IMR-90 (cell line): ENCODE data around the gene NMRK2. TPM values are rescaled to one million over a fixed set of nuclear protein-coding genes. Genes with fewer than 3 reads are reported as not detected.

ENCODE experiments used
- ATAC-seq: fragments of 200-7000 bp; cut with Tn5 transposase; 2 replicates; pipeline ENCODE4 v1.9.1; 2020; ENCODE audit warnings: low read depth, mild to moderate bottlenecking, moderate library complexity
- BruUV-seq: library from RNA; stranded (reverse); fragments of 400-500 nt; replicated peaks from 2 replicates; lab custom pipeline; 2021; lab: Mats Ljungman, UMichigan
- CTCF ChIA-PET: fragments of 300-600 bp; formaldehyde crosslinking; extraction: SDS; loops from one replicate; lab custom pipeline; 2021; ENCODE audit warnings: antibody characterized with exemption; lab: Yijun Ruan, JAX
- POLR2A ChIA-PET: fragments of 300-600 bp; sonication (Branson Sonifier 250); formaldehyde crosslinking; loops from one replicate; lab custom pipeline; 2022; ENCODE audit warnings: antibody characterized with exemption; ENCODE audit not compliant: unreplicated experiment; lab: Charles Lee
- DNase-seq: peaks from one replicate; pipeline ENCODE4 v3.0.0; 2013
- H2AFZ ChIP-seq: replicated peaks from 2 replicates; pipeline ENCODE3; 2013; ENCODE audit warnings: low read length, mild to moderate bottlenecking; ENCODE audit not compliant: poor library complexity
- H2AK5ac ChIP-seq: 2 replicates; pipeline ENCODE4 v1.6.1; 2013; ENCODE audit warnings: low read depth, low read length, inconsistent platforms
- H2AK9ac ChIP-seq: replicated peaks from 2 replicates; pipeline ENCODE3; 2013; ENCODE audit warnings: mild to moderate bottlenecking, low read depth, low read length, moderate library complexity; ENCODE audit not compliant: poor library complexity
- H2BK120ac ChIP-seq: 2 replicates; pipeline ENCODE4 v1.6.1; 2013; ENCODE audit warnings: low read depth, low read length, inconsistent platforms
- H2BK15ac ChIP-seq: 3 replicates; pipeline ENCODE4 v1.6.1; 2013; ENCODE audit warnings: low read depth, low read length, inconsistent platforms
- H2BK20ac ChIP-seq: 2 replicates; pipeline ENCODE4 v1.6.1; 2013; ENCODE audit warnings: low read depth, mild to moderate bottlenecking, inconsistent platforms, low read length, moderate library complexity
- H2BK5ac ChIP-seq: 2 replicates; pipeline ENCODE4 v1.6.1; 2013; ENCODE audit warnings: mild to moderate bottlenecking, low read depth, low read length, inconsistent platforms; ENCODE audit not compliant: poor library complexity, severe bottlenecking
- H3K14ac ChIP-seq: replicated peaks from 2 replicates; pipeline ENCODE4 v1.6.1; 2013; ENCODE audit warnings: low read depth, low read length, inconsistent platforms
- H3K18ac ChIP-seq: 2 replicates; pipeline ENCODE4 v1.6.1; 2013; ENCODE audit warnings: low read depth, low read length, control low read depth
- H3K23ac ChIP-seq: 2 replicates; pipeline ENCODE4 v1.6.1; 2013; ENCODE audit warnings: low read depth, low read length, inconsistent platforms
- H3K27ac ChIP-seq: 2 replicates; pipeline ENCODE4 v1.5.1; 2013; ENCODE audit warnings: mild to moderate bottlenecking, control low read depth, low read length; ENCODE audit not compliant: insufficient read depth
- H3K27me3 ChIP-seq: 2 replicates; pipeline ENCODE4 v1.6.1; 2013; ENCODE audit warnings: low read length; ENCODE audit not compliant: control insufficient read depth, insufficient read depth
- H3K36me3 ChIP-seq: 2 replicates; pipeline ENCODE4 v1.6.1; 2013; ENCODE audit warnings: low read length, mixed read lengths; ENCODE audit not compliant: control insufficient read depth, insufficient read depth
- H3K4ac ChIP-seq: 2 replicates; pipeline ENCODE4 v1.6.1; 2013; ENCODE audit warnings: low read depth, low read length, inconsistent platforms
- H3K4me1 ChIP-seq: 2 replicates; pipeline ENCODE4 v1.6.1; 2013; ENCODE audit warnings: low read length, mixed read lengths; ENCODE audit not compliant: control insufficient read depth, insufficient read depth
- H3K4me2 ChIP-seq: 2 replicates; pipeline ENCODE4 v1.6.1; 2013; ENCODE audit warnings: low read depth, mild to moderate bottlenecking, control low read depth, low read length, moderate library complexity
- H3K4me3 ChIP-seq: 2 replicates; pipeline ENCODE4 v1.5.1; 2013; ENCODE audit warnings: low read depth, mild to moderate bottlenecking, control low read depth, low read length, moderate library complexity; ENCODE audit not compliant: insufficient read depth
- H3K56ac ChIP-seq: 2 replicates; pipeline ENCODE4 v1.6.1; 2013; ENCODE audit warnings: low read length, inconsistent platforms; ENCODE audit not compliant: insufficient read depth; ENCODE audit errors: extremely low read depth
- H3K79me1 ChIP-seq, 2 experiments: 2 replicates each; pipeline ENCODE4 v1.6.1; 2013; ENCODE audit warnings: low read length in 2 of 2, inconsistent platforms in 1 of 2, low read depth in 1 of 2
- H3K9ac ChIP-seq: 2 replicates; pipeline ENCODE4 v1.6.1; 2013; ENCODE audit warnings: low read depth, low read length, control low read depth
- H3K9me1 ChIP-seq: 2 replicates; pipeline ENCODE4 v1.6.1; 2013; ENCODE audit warnings: low read length, inconsistent platforms; ENCODE audit not compliant: insufficient read depth
- H3K9me3 ChIP-seq: 2 replicates; pipeline ENCODE4 v1.6.1; 2013; ENCODE audit warnings: low read length; ENCODE audit not compliant: control insufficient read depth, insufficient read depth
- H4K20me1 ChIP-seq: 2 replicates; pipeline ENCODE4 v1.6.1; 2013; ENCODE audit warnings: low read length, inconsistent platforms; ENCODE audit not compliant: insufficient read depth
- H4K5ac ChIP-seq: 2 replicates; pipeline ENCODE4 v1.6.1; 2013; ENCODE audit warnings: mild to moderate bottlenecking, low read depth, low read length, control low read depth
- H4K8ac ChIP-seq, 2 experiments: 2 replicates each; pipeline ENCODE4 v1.6.1; 2013; ENCODE audit warnings: low read depth in 2 of 2, low read length in 2 of 2, control low read depth in 1 of 2, inconsistent platforms in 1 of 2
- H4K91ac ChIP-seq: 2 replicates; pipeline ENCODE4 v1.6.1; 2013; ENCODE audit warnings: low read depth, low read length, inconsistent platforms; ENCODE audit not compliant: insufficient read depth
- FOS ChIP-seq: fragments of 150-350 bp; IDR thresholded peaks from 2 replicates; pipeline ENCODE4 v1.6.1; 2016; ENCODE audit warnings: low read depth, low read length
- MAFK ChIP-seq: IDR thresholded peaks from 2 replicates; pipeline ENCODE4 v1.6.1; 2012; ENCODE audit warnings: low read depth, low read length, improper control_type of control experiment
- MAZ ChIP-seq: IDR thresholded peaks from 2 replicates; pipeline ENCODE4 v1.6.1; 2012; ENCODE audit warnings: low read depth, mild to moderate bottlenecking, low read length, improper control_type of control experiment, moderate library complexity, borderline replicate concordance
- MXI1 ChIP-seq: IDR thresholded peaks from 2 replicates; pipeline ENCODE4 v1.6.1; 2012; ENCODE audit warnings: low read depth, mild to moderate bottlenecking, low read length, moderate library complexity, borderline replicate concordance
- RAD21 ChIP-seq: IDR thresholded peaks from 2 replicates; pipeline ENCODE4 v1.6.1; 2012; ENCODE audit warnings: low read length, improper control_type of control experiment
- RCOR1 ChIP-seq: IDR thresholded peaks from 2 replicates; pipeline ENCODE4 v1.6.1; 2012; ENCODE audit warnings: mild to moderate bottlenecking, low read length, improper control_type of control experiment; ENCODE audit not compliant: insufficient replicate concordance
- RFX5 ChIP-seq: IDR thresholded peaks from 2 replicates; pipeline ENCODE4 v1.8.0; 2012; ENCODE audit warnings: low read depth, mild to moderate bottlenecking, low read length, moderate library complexity
- USF2 ChIP-seq: fragments of 150-350 bp; IDR thresholded peaks from 2 replicates; pipeline ENCODE4 v1.6.1; 2017; ENCODE audit warnings: mild to moderate bottlenecking, antibody characterized with exemption, low read length, low read depth
- WGBS, 2 experiments: methylation state at CpG; one replicate each; pipeline versions ENCODE4 v1.1.5 to v1.1.7; 2013; ENCODE audit warnings: missing lambda C conversion rate in 2 of 2; ENCODE audit not compliant: insufficient read length in 1 of 2; ENCODE audit errors: extremely low coverage in 2 of 2; 5-methylcytosine and 5-hydroxymethylcytosine counted together
- dilution Hi-C: fragments of 300-500 bp; cut with HindIII; formaldehyde crosslinking; loops from one replicate; pipeline ENCODE4 v1.14.3; 2018; ENCODE audit warnings: low sequenced_read_pairs; ENCODE audit not compliant: unreplicated experiment
- in situ Hi-C: fragments of 300-500 bp; cut with MboI; formaldehyde crosslinking; loops from 3 replicates; pipeline ENCODE4 v1.14.3; 2019; ENCODE audit warnings: low sequenced_read_pairs, inconsistent platforms, mixed read lengths
- intact Hi-C: fragments of 100-400 bp; cut with micrococcal nuclease; formaldehyde crosslinking; loops from 2 replicates; pipeline ENCODE4 v1.10.0; 2022
- polyA plus RNA-seq, 3 experiments: library from polyadenylated mRNA; depleted of rRNA; stranded (reverse); fragments of >200 nt; gene quantifications; 2 replicates each; pipeline ENCODE4 v1.2.3, GENCODE V29; 2012; ENCODE audit warnings: low replicate concordance in 1 of 3
- total RNA-seq: library from RNA; depleted of rRNA; stranded (reverse); fragments of >200 nt; gene quantifications from 2 replicates; pipeline ENCODE4 v1.2.3, GENCODE V29; 2012
- TF ChIP-seq, protein P1 (sequence below): conservative IDR thresholded peaks from 2 replicates; pipeline ENCODE4 v1.5.1; 2012; ENCODE audit warnings: mild to moderate bottlenecking, low read depth, low read length, improper control_type of control experiment
- TF ChIP-seq, protein P2 (sequence below): fragments of 150-350 bp; IDR thresholded peaks from 2 replicates; pipeline ENCODE4 v1.6.1; 2016; ENCODE audit warnings: low read depth, mild to moderate bottlenecking, low read length, moderate library complexity, borderline replicate concordance

Gene NMRK2
- total and polyA plus RNA-seq, 2 of the 4 experiments (the other 2 are of a cell fraction) = not detected

DNA sequence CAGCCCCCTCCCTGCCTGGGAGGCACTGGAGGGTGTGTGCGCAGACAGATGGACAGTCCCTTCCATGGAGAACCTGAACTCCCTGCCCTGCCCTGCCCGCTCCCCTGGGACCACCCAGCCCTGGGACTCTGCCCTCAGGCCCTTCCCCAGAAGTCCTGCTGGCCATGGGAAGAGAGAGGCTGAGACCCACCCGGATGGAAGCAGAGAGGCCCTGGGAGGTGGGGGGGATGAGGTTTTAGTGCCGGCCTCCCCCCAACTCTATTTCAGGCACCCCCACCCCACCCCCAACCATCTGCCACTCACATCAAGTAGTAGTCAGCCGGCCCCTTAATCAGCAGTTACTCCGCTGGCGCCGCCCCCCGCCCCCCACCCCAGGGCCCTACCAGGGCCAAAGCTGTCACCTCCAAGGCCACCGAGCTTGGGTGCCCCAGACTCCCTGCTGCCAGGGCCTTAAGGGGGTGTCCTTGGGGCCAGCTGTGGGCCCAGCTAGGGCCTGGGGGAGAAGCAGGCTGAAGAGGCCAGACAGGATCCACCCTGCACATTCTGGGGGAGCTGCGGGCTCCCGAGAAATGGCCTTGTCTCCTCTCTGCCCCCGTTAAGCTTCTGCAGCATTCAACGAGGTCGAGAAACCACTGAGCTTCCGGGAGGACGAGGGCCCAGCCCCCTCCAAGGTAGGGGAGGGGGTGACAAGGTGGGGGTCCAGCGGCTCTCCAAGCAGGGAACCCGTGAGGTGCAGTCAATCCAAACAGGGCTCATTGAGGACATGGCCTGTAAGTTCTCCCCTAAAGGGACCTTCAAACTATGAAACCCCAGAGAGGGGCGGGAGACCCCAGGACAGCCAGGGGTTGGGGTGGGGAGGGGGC is 17.4 kb downstream of the NMRK2 start:
- Histone ChIP-seq H3K4me3 (no peak overlapping the region), H3K27me3 (no peaks in the 10 kb centered on the region), H2BK5ac (no peak overlapping the region), H3K4me1 (peaks cover 7% of the 10 kb centered on the region), H4K20me1 (peaks cover 39% of the 10 kb centered on the region), H3K27ac (no peak overlapping the region), H3K14ac (no peak overlapping the region), H2BK120ac (no peak overlapping the region), H3K4ac (no peak overlapping the region), H3K9me3 (no peaks in the 10 kb centered on the region), H3K9me1 (0 out of 2 replicates have a peak, but pooled peaks cover 4% of the 10 kb centered on the region), H3K18ac (no peak overlapping the region), H3K36me3 (peaks cover 2% of the 10 kb centered on the region), H2AFZ (no peak overlapping the region), H3K56ac (no peak overlapping the region), H4K8ac (no peak overlapping the region), H3K4me2 (no peak overlapping the region), H2AK5ac (no peak overlapping the region), H2BK20ac (no peak overlapping the region), H4K5ac (no peak overlapping the region), H4K91ac (no peak overlapping the region), H2AK9ac (no peak overlapping the region), H3K23ac (no peak overlapping the region), H3K9ac (no peak overlapping the region), H2BK15ac (no peak overlapping the region), H3K79me1 (peaks cover 5 to 25% of the 10 kb centered on the region in 2 experiments; a peak in 3 of 4 replicates)
- CTCF ChIA-PET = no interaction called here
- dilution Hi-C loops (no loop called here), intact Hi-C loops (no loop called here), in situ Hi-C loops (no loop called here)
- DNase-seq = no peak
- BruUV-seq = no TSS peak
- TF ChIP-seq RCOR1 = no peak
- no peak for TF ChIP-seq MAFK
- TF ChIP-seq, protein P1, sequence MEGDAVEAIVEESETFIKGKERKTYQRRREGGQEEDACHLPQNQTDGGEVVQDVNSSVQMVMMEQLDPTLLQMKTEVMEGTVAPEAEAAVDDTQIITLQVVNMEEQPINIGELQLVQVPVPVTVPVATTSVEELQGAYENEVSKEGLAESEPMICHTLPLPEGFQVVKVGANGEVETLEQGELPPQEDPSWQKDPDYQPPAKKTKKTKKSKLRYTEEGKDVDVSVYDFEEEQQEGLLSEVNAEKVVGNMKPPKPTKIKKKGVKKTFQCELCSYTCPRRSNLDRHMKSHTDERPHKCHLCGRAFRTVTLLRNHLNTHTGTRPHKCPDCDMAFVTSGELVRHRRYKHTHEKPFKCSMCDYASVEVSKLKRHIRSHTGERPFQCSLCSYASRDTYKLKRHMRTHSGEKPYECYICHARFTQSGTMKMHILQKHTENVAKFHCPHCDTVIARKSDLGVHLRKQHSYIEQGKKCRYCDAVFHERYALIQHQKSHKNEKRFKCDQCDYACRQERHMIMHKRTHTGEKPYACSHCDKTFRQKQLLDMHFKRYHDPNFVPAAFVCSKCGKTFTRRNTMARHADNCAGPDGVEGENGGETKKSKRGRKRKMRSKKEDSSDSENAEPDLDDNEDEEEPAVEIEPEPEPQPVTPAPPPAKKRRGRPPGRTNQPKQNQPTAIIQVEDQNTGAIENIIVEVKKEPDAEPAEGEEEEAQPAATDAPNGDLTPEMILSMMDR = no peak
- TF ChIP-seq MAZ = no peak
- TF ChIP-seq, protein P2, sequence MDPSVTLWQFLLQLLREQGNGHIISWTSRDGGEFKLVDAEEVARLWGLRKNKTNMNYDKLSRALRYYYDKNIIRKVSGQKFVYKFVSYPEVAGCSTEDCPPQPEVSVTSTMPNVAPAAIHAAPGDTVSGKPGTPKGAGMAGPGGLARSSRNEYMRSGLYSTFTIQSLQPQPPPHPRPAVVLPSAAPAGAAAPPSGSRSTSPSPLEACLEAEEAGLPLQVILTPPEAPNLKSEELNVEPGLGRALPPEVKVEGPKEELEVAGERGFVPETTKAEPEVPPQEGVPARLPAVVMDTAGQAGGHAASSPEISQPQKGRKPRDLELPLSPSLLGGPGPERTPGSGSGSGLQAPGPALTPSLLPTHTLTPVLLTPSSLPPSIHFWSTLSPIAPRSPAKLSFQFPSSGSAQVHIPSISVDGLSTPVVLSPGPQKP = no peak
- no peak for TF ChIP-seq RAD21
- no peak for TF ChIP-seq MXI1
- no peak for TF ChIP-seq RFX5
- no peak for TF ChIP-seq USF2
- no peak for TF ChIP-seq FOS
- WGBS, 2 experiments = 76% methylated on average over 3 of the region's 20 CpGs; no CpG with 5 or more reads in 1 of the 2 experiments
- POLR2A ChIA-PET = no interaction called here
- no peak for ATAC-seq
